Neural cell (in vitro differentiated cells): ENCODE results near the gene TBC1D8.

Experiments used
- CTCF ChIP-seq: fragments of 450-650 bp; IDR thresholded peaks from 2 replicates; pipeline ENCODE4 v1.5.1; 2014; ENCODE audit warnings: antibody characterized with exemption, mild to moderate bottlenecking, moderate library complexity; ENCODE audit not compliant: poor library complexity, severe bottlenecking
- EZH2 ChIP-seq: fragments of 200-600, 300-800 bp; shearing (Covaris generic), sonication (generic); IDR thresholded peaks from 2 replicates; pipeline ENCODE4 v1.6.1; 2014; ENCODE audit warnings: antibody characterized with exemption, low read length, borderline replicate concordance, mild to moderate bottlenecking; ENCODE audit not compliant: insufficient read depth, poor library complexity, severe bottlenecking
- POLR2AphosphoS5 ChIP-seq: IDR thresholded peaks from 2 replicates; pipeline ENCODE4 v1.6.1; 2012
- RAD21 ChIP-seq: fragments of 450-650 bp; conservative IDR thresholded peaks from 2 replicates; pipeline ENCODE4 v1.6.1; 2014; ENCODE audit warnings: antibody characterized with exemption, mild to moderate bottlenecking, moderate library complexity
- TAF1 ChIP-seq: IDR thresholded peaks from 2 replicates; pipeline ENCODE4 v1.6.1; 2012; ENCODE audit warnings: low read depth
- TF ChIP-seq, protein P1 (sequence below): IDR thresholded peaks from 2 replicates; pipeline ENCODE4 v1.6.1; 2012; ENCODE audit warnings: borderline replicate concordance

GRCh38 chr2:101107241-101107640 is 43.9 kb downstream of the TBC1D8 start:
- TF ChIP-seq, protein P1, sequence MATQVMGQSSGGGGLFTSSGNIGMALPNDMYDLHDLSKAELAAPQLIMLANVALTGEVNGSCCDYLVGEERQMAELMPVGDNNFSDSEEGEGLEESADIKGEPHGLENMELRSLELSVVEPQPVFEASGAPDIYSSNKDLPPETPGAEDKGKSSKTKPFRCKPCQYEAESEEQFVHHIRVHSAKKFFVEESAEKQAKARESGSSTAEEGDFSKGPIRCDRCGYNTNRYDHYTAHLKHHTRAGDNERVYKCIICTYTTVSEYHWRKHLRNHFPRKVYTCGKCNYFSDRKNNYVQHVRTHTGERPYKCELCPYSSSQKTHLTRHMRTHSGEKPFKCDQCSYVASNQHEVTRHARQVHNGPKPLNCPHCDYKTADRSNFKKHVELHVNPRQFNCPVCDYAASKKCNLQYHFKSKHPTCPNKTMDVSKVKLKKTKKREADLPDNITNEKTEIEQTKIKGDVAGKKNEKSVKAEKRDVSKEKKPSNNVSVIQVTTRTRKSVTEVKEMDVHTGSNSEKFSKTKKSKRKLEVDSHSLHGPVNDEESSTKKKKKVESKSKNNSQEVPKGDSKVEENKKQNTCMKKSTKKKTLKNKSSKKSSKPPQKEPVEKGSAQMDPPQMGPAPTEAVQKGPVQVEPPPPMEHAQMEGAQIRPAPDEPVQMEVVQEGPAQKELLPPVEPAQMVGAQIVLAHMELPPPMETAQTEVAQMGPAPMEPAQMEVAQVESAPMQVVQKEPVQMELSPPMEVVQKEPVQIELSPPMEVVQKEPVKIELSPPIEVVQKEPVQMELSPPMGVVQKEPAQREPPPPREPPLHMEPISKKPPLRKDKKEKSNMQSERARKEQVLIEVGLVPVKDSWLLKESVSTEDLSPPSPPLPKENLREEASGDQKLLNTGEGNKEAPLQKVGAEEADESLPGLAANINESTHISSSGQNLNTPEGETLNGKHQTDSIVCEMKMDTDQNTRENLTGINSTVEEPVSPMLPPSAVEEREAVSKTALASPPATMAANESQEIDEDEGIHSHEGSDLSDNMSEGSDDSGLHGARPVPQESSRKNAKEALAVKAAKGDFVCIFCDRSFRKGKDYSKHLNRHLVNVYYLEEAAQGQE: no peak
- TF ChIP-seq CTCF: no peak
- no peak for TF ChIP-seq TAF1
- TF ChIP-seq EZH2: no peak
- TF ChIP-seq POLR2AphosphoS5: no peak
- TF ChIP-seq RAD21: no peak
